ENCODE results near the gene KMT2B.

KMT2B gene

GRCh38 chr19:35748106-35749020 is 30.6 kb downstream of the KMT2B start, which contains the start of gene LIN37 (continued):
- TF ChIP-seq ZNF518A (tag by site-specific recombination; conservative IDR thresholded peaks at IDR 0.05; ENCODE audit: low read depth) (peak; percentile 59; the same call in 1 of the 2 replicates), ZNF529 (tag by site-specific recombination; IDR thresholded peaks at IDR 0.05; ENCODE audit: insufficient replicate concordance) (no peak), ZNF391 (tag by site-specific recombination; IDR thresholded peaks at IDR 0.05; ENCODE audit: borderline replicate concordance, low read depth) (peak; percentile 35; the same call in 1 of the 2 replicates), ZNF202 (tag by site-specific recombination; IDR thresholded peaks at IDR 0.05; ENCODE audit: borderline replicate concordance) (no peak), ZNF580 (tag by site-specific recombination; IDR thresholded peaks at IDR 0.05) (peak; percentile 99), ZFP69B (tag by site-specific recombination; IDR thresholded peaks at IDR 0.05) (peak; percentile 43; the same call in 1 of the 2 replicates), ZBTB26 (tag by site-specific recombination; optimal IDR thresholded peaks at IDR 0.05) (no peak), ZNF792 (tag by site-specific recombination; IDR thresholded peaks at IDR 0.05) (no peak), ZNF239 (tag by site-specific recombination; IDR thresholded peaks at IDR 0.05) (peak; percentile 52; the same call in 1 of the 2 replicates), ZNF596 (tag by site-specific recombination; IDR thresholded peaks at IDR 0.05) (no peak), ZNF521 (tag by site-specific recombination; IDR thresholded peaks at IDR 0.05) (no peak), ZNF416 (tag by site-specific recombination; IDR thresholded peaks at IDR 0.05) (no peak), REST (tag by site-specific recombination; IDR thresholded peaks at IDR 0.05) (0 out of 2 replicates have a peak, but pooled peaks have one; percentile 28), ZNF292 (tag by site-specific recombination; IDR thresholded peaks at IDR 0.05; ENCODE audit: borderline replicate concordance, low read depth) (no peak), GLI4 (tag by site-specific recombination; IDR thresholded peaks at IDR 0.05) (no peak), ZBTB11 (tag by site-specific recombination; conservative IDR thresholded peaks at IDR 0.05; ENCODE audit: low read depth) (peak; percentile 64), TCF7L2 (IDR thresholded peaks at IDR 0.05; ENCODE audit: borderline replicate concordance, low read depth, low read length) (no peak), ZNF366 (tag by site-specific recombination; conservative IDR thresholded peaks at IDR 0.05) (peak; percentile 85), ZNF560 (tag by site-specific recombination; IDR thresholded peaks at IDR 0.05; ENCODE audit: borderline replicate concordance) (no peak), ZBTB49 (tag by site-specific recombination; IDR thresholded peaks at IDR 0.05; ENCODE audit: low read depth) (no peak), ZNF555 (tag by site-specific recombination; conservative IDR thresholded peaks at IDR 0.05) (no peak)
